HL-60 (cell line): Measurements from ENCODE around the gene CTDSPL2.

Experiments
- DNase-seq, 2 experiments: peaks; one replicate each; pipeline ENCODE4 v3.0.0-alpha.2; 2010 to 2020; ENCODE audit warnings: low read depth in 1 of 2, low spot score in 1 of 2
- H3K27ac ChIP-seq: fragments of 250-450 bp; sonication (Bioruptor Pico); replicated peaks from 2 replicates; pipeline ENCODE4 v1.5.1; 2020; ENCODE audit warnings: mild to moderate bottlenecking, moderate library complexity
- H3K27me3 ChIP-seq: fragments of 250-450 bp; sonication (Bioruptor Pico); 2 replicates; pipeline ENCODE4 v1.5.1; 2021; ENCODE audit warnings: mild to moderate bottlenecking, moderate library complexity; ENCODE audit not compliant: insufficient read depth, poor library complexity, severe bottlenecking
- H3K4me3 ChIP-seq: replicated peaks from 2 replicates; pipeline ENCODE4 v1.5.1; 2011; ENCODE audit warnings: mild to moderate bottlenecking, control low read depth, low read length; ENCODE audit not compliant: insufficient read depth
- CTCF ChIP-seq: IDR thresholded peaks from one replicate; pipeline ENCODE4 v1.5.1; 2011; ENCODE audit warnings: low read length, control low read depth, inconsistent platforms; ENCODE audit not compliant: insufficient read depth
- GABPA ChIP-seq: IDR thresholded peaks from 2 replicates; pipeline ENCODE4 v1.6.1; 2012; ENCODE audit warnings: low read depth
- POLR2AphosphoS5 ChIP-seq: IDR thresholded peaks from 2 replicates; pipeline ENCODE4 v1.6.1; 2012; ENCODE audit warnings: low read depth
- SPI1 ChIP-seq: IDR thresholded peaks from 2 replicates; pipeline ENCODE4 v1.6.1; 2012; ENCODE audit warnings: low read depth, mild to moderate bottlenecking, borderline replicate concordance
- TF ChIP-seq, protein P1 (sequence below): IDR thresholded peaks from 2 replicates; pipeline ENCODE4 v1.6.1; 2012; ENCODE audit warnings: low read depth; ENCODE audit not compliant: insufficient replicate concordance

CTDSPL2 gene

GRCh38 chr15:44536302-44536961 is 109.0 kb downstream of the CTDSPL2 start:
- peak overlapping the region; percentile 88 for H3K4me3 ChIP-seq
- DNase-seq = peak; percentile 74 to 81
- peak overlapping the region; percentile 96 for H3K27ac ChIP-seq
- TF ChIP-seq, protein P1, sequence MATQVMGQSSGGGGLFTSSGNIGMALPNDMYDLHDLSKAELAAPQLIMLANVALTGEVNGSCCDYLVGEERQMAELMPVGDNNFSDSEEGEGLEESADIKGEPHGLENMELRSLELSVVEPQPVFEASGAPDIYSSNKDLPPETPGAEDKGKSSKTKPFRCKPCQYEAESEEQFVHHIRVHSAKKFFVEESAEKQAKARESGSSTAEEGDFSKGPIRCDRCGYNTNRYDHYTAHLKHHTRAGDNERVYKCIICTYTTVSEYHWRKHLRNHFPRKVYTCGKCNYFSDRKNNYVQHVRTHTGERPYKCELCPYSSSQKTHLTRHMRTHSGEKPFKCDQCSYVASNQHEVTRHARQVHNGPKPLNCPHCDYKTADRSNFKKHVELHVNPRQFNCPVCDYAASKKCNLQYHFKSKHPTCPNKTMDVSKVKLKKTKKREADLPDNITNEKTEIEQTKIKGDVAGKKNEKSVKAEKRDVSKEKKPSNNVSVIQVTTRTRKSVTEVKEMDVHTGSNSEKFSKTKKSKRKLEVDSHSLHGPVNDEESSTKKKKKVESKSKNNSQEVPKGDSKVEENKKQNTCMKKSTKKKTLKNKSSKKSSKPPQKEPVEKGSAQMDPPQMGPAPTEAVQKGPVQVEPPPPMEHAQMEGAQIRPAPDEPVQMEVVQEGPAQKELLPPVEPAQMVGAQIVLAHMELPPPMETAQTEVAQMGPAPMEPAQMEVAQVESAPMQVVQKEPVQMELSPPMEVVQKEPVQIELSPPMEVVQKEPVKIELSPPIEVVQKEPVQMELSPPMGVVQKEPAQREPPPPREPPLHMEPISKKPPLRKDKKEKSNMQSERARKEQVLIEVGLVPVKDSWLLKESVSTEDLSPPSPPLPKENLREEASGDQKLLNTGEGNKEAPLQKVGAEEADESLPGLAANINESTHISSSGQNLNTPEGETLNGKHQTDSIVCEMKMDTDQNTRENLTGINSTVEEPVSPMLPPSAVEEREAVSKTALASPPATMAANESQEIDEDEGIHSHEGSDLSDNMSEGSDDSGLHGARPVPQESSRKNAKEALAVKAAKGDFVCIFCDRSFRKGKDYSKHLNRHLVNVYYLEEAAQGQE = peak; percentile 12
- no peak for TF ChIP-seq GABPA
- peak; percentile 12; the same call in 1 of the 2 replicates for TF ChIP-seq POLR2AphosphoS5
- H3K27me3 ChIP-seq = no peaks in the 10 kb centered on the region

GRCh38 chr15:44536962-44537734 is 109.7 kb downstream of the CTDSPL2 start, which contains the start of gene EIF3J:
TSS of gene EIF3J (plus strand) at chr15:44537147. CDS start at chr15:44537195, 48 bp downstream.
- Histone ChIP-seq H3K4me3 (peak within 1 kb of the TSS; percentile 88), H3K27me3 (no peaks in the 10 kb centered on the region), H3K27ac (peak within 1 kb of the TSS; percentile 96)
- peak; percentile 91 to 93 for DNase-seq
- TF ChIP-seq, protein P1 = peak; percentile 8
- TF ChIP-seq SPI1 (no peak), POLR2AphosphoS5 (peak; percentile 72)

- DNase-seq = peak in 1 of 2 experiments; percentile 12
- peak overlapping the region; percentile 88 for H3K4me3 ChIP-seq
- no peaks in the 10 kb centered on the region for H3K27me3 ChIP-seq
- TF ChIP-seq POLR2AphosphoS5 (no peak), GABPA (no peak), CTCF (no peak), SPI1 (no peak)
- TF ChIP-seq, protein P1 = no peak
- peak overlapping the region; percentile 96 for H3K27ac ChIP-seq
Measured at GRCh38 chr15:44537735-44538240, 110.4 kb downstream of the CTDSPL2 start.
